ENCODE measurements around the gene WDR38. TPM values are rescaled to one million over a fixed set of nuclear protein-coding genes. Genes with fewer than 3 reads are reported as not detected.

WDR38 gene
- total RNA-seq, 1 experiment from 2014 or later, result not detected

DNA sequence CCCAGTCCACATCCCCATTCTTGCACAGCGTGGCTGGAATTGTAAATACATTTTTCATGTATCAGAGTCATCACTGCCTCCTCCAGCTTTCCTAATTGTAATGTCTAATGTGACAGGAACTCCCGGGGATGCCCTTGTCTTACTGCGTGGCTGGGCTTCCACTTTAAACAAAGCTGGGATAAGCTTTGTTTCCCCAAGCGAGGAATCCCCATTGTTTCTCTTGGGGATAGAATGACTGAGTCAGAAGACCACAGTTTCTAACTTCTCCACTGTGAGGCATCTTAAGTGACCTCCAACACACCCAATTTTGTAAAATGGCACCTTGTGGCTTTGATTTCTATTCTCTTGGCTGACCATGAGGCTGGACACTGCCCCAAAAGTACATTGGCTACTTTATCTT, 31.1 kb downstream of the WDR38 start:
- no peak overlapping the region for H3K4me3 Mint-ChIP-seq (ENCODE audit: unreplicated experiment)
- no peaks in the 10 kb centered on the region for H3K9me3 Mint-ChIP-seq (ENCODE audit: unreplicated experiment)
- no peaks in the 10 kb centered on the region for H3K27me3 Mint-ChIP-seq (ENCODE audit: insufficient read depth, unreplicated experiment)
- no peak for DNase-seq (ENCODE audit: unreplicated experiment)
- CTCF ChIA-PET, result no interaction called here
- TF ChIP-seq, protein P1, sequence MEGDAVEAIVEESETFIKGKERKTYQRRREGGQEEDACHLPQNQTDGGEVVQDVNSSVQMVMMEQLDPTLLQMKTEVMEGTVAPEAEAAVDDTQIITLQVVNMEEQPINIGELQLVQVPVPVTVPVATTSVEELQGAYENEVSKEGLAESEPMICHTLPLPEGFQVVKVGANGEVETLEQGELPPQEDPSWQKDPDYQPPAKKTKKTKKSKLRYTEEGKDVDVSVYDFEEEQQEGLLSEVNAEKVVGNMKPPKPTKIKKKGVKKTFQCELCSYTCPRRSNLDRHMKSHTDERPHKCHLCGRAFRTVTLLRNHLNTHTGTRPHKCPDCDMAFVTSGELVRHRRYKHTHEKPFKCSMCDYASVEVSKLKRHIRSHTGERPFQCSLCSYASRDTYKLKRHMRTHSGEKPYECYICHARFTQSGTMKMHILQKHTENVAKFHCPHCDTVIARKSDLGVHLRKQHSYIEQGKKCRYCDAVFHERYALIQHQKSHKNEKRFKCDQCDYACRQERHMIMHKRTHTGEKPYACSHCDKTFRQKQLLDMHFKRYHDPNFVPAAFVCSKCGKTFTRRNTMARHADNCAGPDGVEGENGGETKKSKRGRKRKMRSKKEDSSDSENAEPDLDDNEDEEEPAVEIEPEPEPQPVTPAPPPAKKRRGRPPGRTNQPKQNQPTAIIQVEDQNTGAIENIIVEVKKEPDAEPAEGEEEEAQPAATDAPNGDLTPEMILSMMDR (IDR thresholded peaks at IDR 0.05; ENCODE audit: unreplicated experiment), result no peak
- H3K36me3 Mint-ChIP-seq (ENCODE audit: insufficient read depth, unreplicated experiment), result peaks cover 50% of the 10 kb centered on the region
- POLR2A ChIA-PET, result interaction anchor here (1.3 kb wide), 1 partner anchor 24 kb away, joined by 4 read pairs; no protein-coding TSS in a partner anchor
- H3K27ac Mint-ChIP-seq (ENCODE audit: low read depth, unreplicated experiment), result no peak overlapping the region
- intact Hi-C loops (cut with micrococcal nuclease), result no loop called here
- no peaks in the 10 kb centered on the region for H3K4me1 Mint-ChIP-seq (ENCODE audit: insufficient read depth, unreplicated experiment)
- no TSS peak for BruUV-seq (replicated peaks)

DNA sequence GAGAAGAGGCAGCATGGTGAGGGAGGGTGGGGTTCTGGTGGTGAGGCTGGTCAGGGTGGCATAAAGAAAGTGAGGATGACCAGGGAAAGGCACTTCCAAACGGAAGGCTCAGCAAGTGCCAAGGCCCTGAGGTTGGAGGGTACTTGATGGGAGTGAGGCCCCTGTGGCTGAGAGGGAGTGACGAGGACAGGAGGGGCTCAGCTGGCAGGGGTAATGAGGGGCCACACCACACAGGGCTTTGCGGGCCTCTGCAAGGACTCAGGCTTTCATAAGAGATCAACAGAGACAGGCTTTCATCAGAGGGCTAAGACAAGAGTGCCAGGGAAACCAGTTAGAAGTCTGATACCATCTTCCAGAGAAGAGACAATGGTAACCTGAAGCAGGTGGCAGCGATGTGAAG, 32.3 kb downstream of the WDR38 start:
- no peak for DNase-seq (ENCODE audit: unreplicated experiment)
- ChIA-PET POLR2A (no interaction called here), CTCF (no interaction called here)
- TF ChIP-seq, protein P1 (IDR thresholded peaks at IDR 0.05; ENCODE audit: unreplicated experiment), result no peak
- Mint-ChIP-seq H3K9me3 (ENCODE audit: unreplicated experiment) (no peaks in the 10 kb centered on the region), H3K36me3 (ENCODE audit: insufficient read depth, unreplicated experiment) (peaks cover 48% of the 10 kb centered on the region), H3K27ac (ENCODE audit: low read depth, unreplicated experiment) (no peak overlapping the region), H3K4me3 (ENCODE audit: unreplicated experiment) (no peak overlapping the region), H3K27me3 (ENCODE audit: insufficient read depth, unreplicated experiment) (no peaks in the 10 kb centered on the region), H3K4me1 (ENCODE audit: insufficient read depth, unreplicated experiment) (no peaks in the 10 kb centered on the region)
- no TSS peak for BruUV-seq (replicated peaks)
- intact Hi-C loops (cut with micrococcal nuclease), result no loop called here

- no peak overlapping the region for H3K27ac Mint-ChIP-seq (ENCODE audit: low read depth, unreplicated experiment)
- no peaks in the 10 kb centered on the region for H3K4me1 Mint-ChIP-seq (ENCODE audit: insufficient read depth, unreplicated experiment)
- TF ChIP-seq, protein P1 (IDR thresholded peaks at IDR 0.05; ENCODE audit: unreplicated experiment), result no peak
- ChIA-PET CTCF (interaction anchor here (0.6 kb wide), 1 partner anchor 521 kb away, joined by 3 read pairs; no protein-coding TSS in a partner anchor), POLR2A (no interaction called here)
- H3K4me3 Mint-ChIP-seq (ENCODE audit: unreplicated experiment), result no peak overlapping the region
- no TSS peak for BruUV-seq (replicated peaks)
- no peak for DNase-seq (ENCODE audit: unreplicated experiment)
- peaks cover 57% of the 10 kb centered on the region for H3K36me3 Mint-ChIP-seq (ENCODE audit: insufficient read depth, unreplicated experiment)
- H3K9me3 Mint-ChIP-seq (ENCODE audit: unreplicated experiment), result no peaks in the 10 kb centered on the region
- H3K27me3 Mint-ChIP-seq (ENCODE audit: insufficient read depth, unreplicated experiment), result no peaks in the 10 kb centered on the region
- intact Hi-C loops (cut with micrococcal nuclease), result no loop called here
Observed at GRCh38 chr9:124886461-124886860, 33.2 kb downstream of the WDR38 start.

DNA sequence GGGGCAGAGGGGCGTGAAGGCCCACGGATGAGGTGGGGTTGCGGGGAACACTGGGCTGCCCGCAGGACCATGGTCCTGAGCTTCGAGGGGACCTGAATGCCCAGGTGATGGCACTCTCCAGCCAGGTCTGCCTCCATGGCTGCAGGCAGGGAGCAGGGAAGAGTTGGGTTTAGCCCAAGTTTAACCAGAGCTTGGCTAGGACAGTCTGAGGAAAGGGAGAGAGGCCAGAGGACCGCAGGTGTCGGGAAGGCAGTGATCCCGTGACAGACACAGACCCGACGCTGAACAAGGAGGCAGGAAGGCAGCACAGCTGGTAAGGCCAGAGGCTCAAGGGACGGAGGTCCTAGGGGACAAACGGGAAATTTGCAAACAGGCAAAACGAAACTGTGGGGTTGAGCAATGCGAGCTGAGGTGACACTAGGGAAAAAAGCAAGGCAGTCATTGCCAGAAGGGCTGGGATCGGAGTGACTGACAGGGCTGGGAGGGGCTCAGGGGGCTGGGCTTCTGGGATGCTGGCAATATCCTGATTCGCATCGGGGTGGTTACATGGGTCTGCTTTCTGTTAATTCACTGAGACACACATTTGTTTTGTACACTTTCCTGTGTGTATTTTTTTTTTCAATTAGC, 33.7 kb downstream of the WDR38 start:
- POLR2A ChIA-PET, result interaction anchor here (0.7 to 1.4 kb wide), 2 partner anchors 10 to 115 kb away, joined by 3 to 6 read pairs; no protein-coding TSS in a partner anchor
- DNase-seq (ENCODE audit: unreplicated experiment), result no peak
- no peak overlapping the region for H3K27ac Mint-ChIP-seq (ENCODE audit: low read depth, unreplicated experiment)
- H3K36me3 Mint-ChIP-seq (ENCODE audit: insufficient read depth, unreplicated experiment), result peaks cover 62% of the 10 kb centered on the region
- TF ChIP-seq, protein P1 (IDR thresholded peaks at IDR 0.05; ENCODE audit: unreplicated experiment), result no peak
- CTCF ChIA-PET, result interaction anchor here (0.6 kb wide), 2 partner anchors 36 to 254 kb away, joined by 3 read pairs; no protein-coding TSS in a partner anchor
- H3K9me3 Mint-ChIP-seq (ENCODE audit: unreplicated experiment), result no peaks in the 10 kb centered on the region
- BruUV-seq (replicated peaks), result no TSS peak
- H3K4me3 Mint-ChIP-seq (ENCODE audit: unreplicated experiment), result no peak overlapping the region
- no peaks in the 10 kb centered on the region for H3K27me3 Mint-ChIP-seq (ENCODE audit: insufficient read depth, unreplicated experiment)
- H3K4me1 Mint-ChIP-seq (ENCODE audit: insufficient read depth, unreplicated experiment), result no peaks in the 10 kb centered on the region
- intact Hi-C loops (cut with micrococcal nuclease), result no loop called here

All from MCF 10A (cell line).